PC-3 (cell line): Measurements from ENCODE around the gene EFNA5.

Experiments
- CTCF ChIP-seq: fragments of 300-600 bp; sonication (generic); conservative IDR thresholded peaks from 2 replicates; pipeline ENCODE4 v1.5.1; 2017; ENCODE audit warnings: antibody characterized with exemption, low read depth, mild to moderate bottlenecking, low read length
- EZH2 ChIP-seq: fragments of 300-600 bp; sonication (generic); IDR thresholded peaks from one replicate; pipeline ENCODE4 v1.6.1; 2017; ENCODE audit warnings: antibody characterized with exemption, mild to moderate bottlenecking, low read length; ENCODE audit not compliant: unreplicated experiment
- EZH2phosphoT487 ChIP-seq: fragments of 300-600 bp; sonication (generic); IDR thresholded peaks from 2 replicates; pipeline ENCODE4 v1.6.1; 2018; ENCODE audit warnings: mild to moderate bottlenecking, antibody characterized with exemption, low read length, borderline replicate concordance

DNA sequence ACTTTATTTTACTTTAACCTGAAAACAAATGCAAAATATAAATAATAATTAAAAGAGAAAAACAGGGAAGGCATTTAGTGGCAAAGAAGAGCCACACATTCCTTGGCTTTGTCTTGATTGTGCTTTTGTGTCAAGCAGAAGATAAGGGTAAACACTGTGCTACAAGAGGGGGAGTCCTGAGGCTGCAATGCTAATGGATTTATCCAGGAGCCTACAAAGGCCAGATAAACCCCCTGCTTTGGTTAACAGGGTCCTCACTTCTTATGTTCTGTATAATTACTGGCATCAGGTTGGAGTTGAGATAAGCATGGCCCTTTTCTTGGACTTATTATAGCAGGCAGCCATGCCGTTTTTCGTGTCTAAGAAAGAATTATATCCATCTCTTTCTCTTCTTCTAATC lies 302.8 kb downstream of the EFNA5 start:
- no peak for TF ChIP-seq CTCF
- TF ChIP-seq EZH2 = no peak
- TF ChIP-seq EZH2phosphoT487 = no peak
